ENCODE results near the gene ZNF654.
A peak's percentile ranks its signal among the peaks of the same experiment; 100 is the strongest.
"Not testable (repeated sequence)": the region's sequence is repeated elsewhere in the genome, so short reads cannot be mapped to it uniquely, and the experiment has no call there.

The ZNF654 gene

GRCh38 chr3:88061746-88062145 is 2.7 kb downstream of the ZNF654 start:
- DNase-seq = no peak

- DNase-seq = no peak
These were observed 16.0 kb downstream of the ZNF654 start for GRCh38 chr3:88075072-88075471.

- DNase-seq = no peak
These were observed 16.4 kb downstream of the ZNF654 start for GRCh38 chr3:88075497-88075896.

GRCh38 chr3:88076712-88077111 is 17.7 kb downstream of the ZNF654 start:
- no peak for DNase-seq

- DNase-seq = no peak
These were observed 19.9 kb downstream of the ZNF654 start for GRCh38 chr3:88078932-88079331.

- no peak for DNase-seq
These were observed 23.8 kb downstream of the ZNF654 start for GRCh38 chr3:88082854-88083253.

GRCh38 chr3:88084097-88084501 is 25.0 kb downstream of the ZNF654 start:
- DNase-seq = no peak

- no peak for DNase-seq
These were observed 31.6 kb downstream of the ZNF654 start for GRCh38 chr3:88090681-88091080.

- DNase-seq = no peak
These were observed 33.2 kb downstream of the ZNF654 start for GRCh38 chr3:88092270-88092669.

- no peak for DNase-seq
These were observed 34.2 kb downstream of the ZNF654 start for GRCh38 chr3:88093266-88093665.

GRCh38 chr3:88101142-88101541 is 42.1 kb downstream of the ZNF654 start:
- no peak for DNase-seq

GRCh38 chr3:88105325-88105724 is 46.3 kb downstream of the ZNF654 start:
- no peak for DNase-seq

- no peak for DNase-seq
These were observed 53.2 kb downstream of the ZNF654 start for GRCh38 chr3:88112289-88112688.

GRCh38 chr3:88113311-88114162 is 54.5 kb downstream of the ZNF654 start:
- peak; percentile 41 to 53 for DNase-seq

- DNase-seq = no peak
These were observed 56.0 kb downstream of the ZNF654 start for GRCh38 chr3:88114878-88115549.

GRCh38 chr3:88117683-88118082 is 58.6 kb downstream of the ZNF654 start:
- no peak for DNase-seq

GRCh38 chr3:88118603-88119002 is 59.5 kb downstream of the ZNF654 start:
- DNase-seq = not testable (repeated sequence)

- DNase-seq = no peak
These were observed 64.5 kb downstream of the ZNF654 start for GRCh38 chr3:88123526-88123925.

GRCh38 chr3:88131695-88132094 is 72.6 kb downstream of the ZNF654 start:
- DNase-seq = no peak

GRCh38 chr3:88132894-88133293 is 73.8 kb downstream of the ZNF654 start:
- no peak for DNase-seq

GRCh38 chr3:88133711-88134263 is 74.7 kb downstream of the ZNF654 start:
- no peak for DNase-seq

GRCh38 chr3:88137836-88138235 is 78.8 kb downstream of the ZNF654 start:
- DNase-seq = no peak

GRCh38 chr3:88141458-88142083 is 82.5 kb downstream of the ZNF654 start:
- DNase-seq = no peak

Data from SHP77 (cell line).